ENCODE data around the gene VTI1A.

GRCh38 chr10:112653215-112653614, 206.2 kb downstream of the VTI1A start:
- no peak for TF ChIP-seq CTCF (IDR thresholded peaks at IDR 0.05)
- no peak for TF ChIP-seq POLR2A (IDR thresholded peaks at IDR 0.05)
